HG03432 (cell line): ENCODE measurements around the gene MYO19.
"Not testable (repeated sequence)": the region's sequence is repeated elsewhere in the genome, so short reads cannot be mapped to it uniquely, and the experiment has no call there.

Source experiments
- ATAC-seq: cut with Tn5 transposase; IDR thresholded peaks from one replicate; pipeline ENCODE4 v1.9.1; 2021; ENCODE audit warnings: mild to moderate bottlenecking, moderate library complexity; ENCODE audit not compliant: unreplicated experiment

Gene MYO19

GRCh38 chr17:36532435-36532975, 2.2 kb downstream of the MYO19 start:
- ATAC-seq: no peak

GRCh38 chr17:36529121-36529520, 5.5 kb downstream of the MYO19 start:
- no peak for ATAC-seq

- ATAC-seq: no peak
These were observed 6.9 kb downstream of the MYO19 start for GRCh38 chr17:36527621-36528250.

GRCh38 chr17:36525888-36526287, 8.8 kb downstream of the MYO19 start:
- ATAC-seq: no peak

- no peak for ATAC-seq
These were observed 9.6 kb downstream of the MYO19 start for GRCh38 chr17:36525113-36525512.

GRCh38 chr17:36524428-36524876, 10.2 kb downstream of the MYO19 start:
- no peak for ATAC-seq

- no peak for ATAC-seq
These were observed 11.6 kb downstream of the MYO19 start for GRCh38 chr17:36523113-36523512.

GRCh38 chr17:36515837-36516236, 18.8 kb downstream of the MYO19 start:
- ATAC-seq: no peak

GRCh38 chr17:36514856-36515255, 19.8 kb downstream of the MYO19 start:
- ATAC-seq: no peak

- ATAC-seq: no peak
These were observed 22.0 kb downstream of the MYO19 start for GRCh38 chr17:36512641-36513040.

- no peak for ATAC-seq
These were observed 23.5 kb downstream of the MYO19 start for GRCh38 chr17:36511216-36511615.

- no peak for ATAC-seq
These were observed 24.0 kb downstream of the MYO19 start for GRCh38 chr17:36510636-36511035.

- no peak for ATAC-seq
These were observed 25.2 kb downstream of the MYO19 start for GRCh38 chr17:36509272-36509985.

- not testable (repeated sequence) for ATAC-seq
These were observed 26.2 kb downstream of the MYO19 start for GRCh38 chr17:36508439-36508838.

GRCh38 chr17:36507266-36507665, 27.4 kb downstream of the MYO19 start:
- ATAC-seq: no peak

- no peak for ATAC-seq
These were observed 27.8 kb downstream of the MYO19 start for GRCh38 chr17:36506831-36507230.

- ATAC-seq: no peak
These were observed 28.3 kb downstream of the MYO19 start for GRCh38 chr17:36506249-36506826.

- no peak for ATAC-seq
These were observed 29.5 kb downstream of the MYO19 start for GRCh38 chr17:36505171-36505570.

GRCh38 chr17:36504156-36504545, 30.5 kb downstream of the MYO19 start:
- no peak for ATAC-seq

GRCh38 chr17:36503456-36504155, 31.1 kb downstream of the MYO19 start:
- no peak for ATAC-seq

- no peak for ATAC-seq
These were observed 32.7 kb downstream of the MYO19 start for GRCh38 chr17:36501963-36502362.
